HepG2 (cell line): ENCODE measurements around the gene EHD1. TPM values are rescaled to one million over a fixed set of nuclear protein-coding genes. Genes with fewer than 3 reads are reported as not detected.
A peak's percentile ranks its signal among the peaks of the same experiment; 100 is the strongest.

Experiments used
- ATAC-seq: fragments of 200-7000 bp; cut with Tn5 transposase; 3 replicates; pipeline ENCODE4 v1.9.1; 2020; ENCODE audit warnings: mild to moderate bottlenecking, moderate library complexity
- BruUV-seq: library from RNA; stranded (reverse); fragments of 400-500 nt; replicated peaks from 2 replicates; lab custom pipeline; 2021; lab: Mats Ljungman, UMichigan
- CTCF ChIA-PET: fragments of 300-600 bp; formaldehyde crosslinking; extraction: SDS; loops from one replicate; lab custom pipeline; 2021; ENCODE audit warnings: low total read pairs, inconsistent platforms, low intra/inter-chr PET ratio; lab: Yijun Ruan, JAX
- POLR2A ChIA-PET: fragments of 350-600 bp; sonication (Branson Sonifier 250); formaldehyde crosslinking; loops from one replicate; lab custom pipeline; 2020; ENCODE audit warnings: antibody characterized with exemption, inconsistent platforms; lab: Yijun Ruan, JAX
- DNase-seq: peaks from one replicate; pipeline ENCODE4 v3.0.0-alpha.2; 2015; ENCODE audit warnings: low spot score
- FAIRE-seq: peaks from 3 replicates; lab custom pipeline; 2011; peaks lifted over from hg19 to GRCh38; lab: Jason Lieb, UNC
- H2AFZ ChIP-seq: one replicate; pipeline ENCODE4 v1.6.1; 2011; ENCODE audit warnings: low read length, inconsistent platforms
- H3K27ac ChIP-seq: fragments of 300-600 bp; 3 replicates; pipeline ENCODE4 v1.8.0; 2011; ENCODE audit warnings: mixed run types, mild to moderate bottlenecking, mixed read lengths, low read length, inconsistent platforms; ENCODE audit not compliant: insufficient read depth; ENCODE audit errors: extremely low read length
- H3K27me3 ChIP-seq, 2 experiments: fragments of 200-600 bp in 1 of 2; 2 replicates in 1 of 2; 3 replicates in 1 of 2; pipeline versions ENCODE4 v1.6.0 to v1.8.0; 2011; ENCODE audit warnings: low read length in 2 of 2, mild to moderate bottlenecking in 2 of 2, moderate library complexity in 2 of 2, inconsistent platforms in 1 of 2; ENCODE audit not compliant: insufficient read depth in 2 of 2, control insufficient read depth in 1 of 2
- H3K36me3 ChIP-seq, 2 experiments: fragments of 200-600 bp in 1 of 2; replicated peaks in 1 of 2; 2 replicates in 1 of 2; 3 replicates in 1 of 2; pipeline versions ENCODE4 v1.5.1 to v1.8.0; 2011; ENCODE audit warnings: low read length in 2 of 2, inconsistent platforms in 1 of 2; ENCODE audit not compliant: insufficient read depth in 2 of 2, control insufficient read depth in 1 of 2
- H3K4me1 ChIP-seq: 2 replicates; pipeline ENCODE4 v1.5.1; 2012; ENCODE audit warnings: low read length, inconsistent platforms; ENCODE audit not compliant: insufficient read depth
- H3K4me2 ChIP-seq: 2 replicates; pipeline ENCODE4 v1.6.0; 2011; ENCODE audit warnings: low read depth, low read length, inconsistent platforms
- H3K4me3 ChIP-seq, 3 experiments: fragments of 200-600 bp in 1 of 3; sonication (generic), shearing (Covaris generic) in 1 of 3; replicated peaks in 1 of 3; 2 replicates each; pipeline ENCODE4 v1.5.1; 2011 to 2016; ENCODE audit warnings: low read length in 3 of 3, inconsistent platforms in 2 of 3, low read depth in 2 of 3, mild to moderate bottlenecking in 2 of 3, control low read depth in 1 of 3, mixed read lengths in 1 of 3; ENCODE audit not compliant: insufficient read depth in 1 of 3
- H3K79me2 ChIP-seq: one replicate; pipeline ENCODE4 v1.6.1; 2011; ENCODE audit warnings: low read length, inconsistent platforms; ENCODE audit not compliant: insufficient read depth
- H3K9ac ChIP-seq: 2 replicates; pipeline ENCODE4 v1.6.0; 2011; ENCODE audit warnings: mild to moderate bottlenecking, low read depth, low read length, inconsistent platforms; ENCODE audit not compliant: insufficient read depth
- H3K9me3 ChIP-seq: 2 replicates; pipeline ENCODE4 v1.5.1; 2012; ENCODE audit warnings: mild to moderate bottlenecking, low read length
- H4K20me1 ChIP-seq: 2 replicates; pipeline ENCODE4 v1.6.0; 2011; ENCODE audit warnings: inconsistent platforms, mild to moderate bottlenecking, low read length, moderate library complexity; ENCODE audit not compliant: insufficient read depth
- ATF5 ChIP-seq: sonication (generic); formaldehyde crosslinking; IDR thresholded peaks from 2 replicates; pipeline ENCODE4 v1.4.0; 2020; ENCODE audit warnings: mild to moderate bottlenecking, low read depth, missing genetic modification reagents
- BRCA1 ChIP-seq: sonication (generic); formaldehyde crosslinking; IDR thresholded peaks from 2 replicates; pipeline ENCODE4 v1.4.0; 2020; ENCODE audit warnings: missing genetic modification reagents
- ELK4 ChIP-seq: sonication (generic); formaldehyde crosslinking; IDR thresholded peaks from 2 replicates; pipeline ENCODE4 v1.9.0; 2021; ENCODE audit warnings: missing genetic modification reagents, borderline replicate concordance
- GMEB2 ChIP-seq: IDR thresholded peaks from 2 replicates; pipeline ENCODE4 v1.6.1; 2016; ENCODE audit warnings: missing biosample characterization, missing genetic modification reagents, low read depth
- ZBED4 ChIP-seq: sonication (generic); formaldehyde crosslinking; IDR thresholded peaks from 2 replicates; pipeline ENCODE4 v1.4.0; 2020; ENCODE audit warnings: missing genetic modification reagents, borderline replicate concordance
- ZBTB43 ChIP-seq: sonication (generic); formaldehyde crosslinking; conservative IDR thresholded peaks from 2 replicates; pipeline ENCODE4 v1.4.0; 2020; ENCODE audit warnings: missing genetic modification reagents
- ZFAT ChIP-seq: sonication (generic); formaldehyde crosslinking; conservative IDR thresholded peaks from 2 replicates; pipeline ENCODE4 v1.8.1; 2023; ENCODE audit warnings: missing genetic modification reagents, inconsistent platforms
- ZNF232 ChIP-seq: sonication (generic); formaldehyde crosslinking; IDR thresholded peaks from 2 replicates; pipeline ENCODE4 v1.4.0; 2020; ENCODE audit warnings: missing genetic modification reagents, borderline replicate concordance
- ZNF354B ChIP-seq: sonication (generic); formaldehyde crosslinking; IDR thresholded peaks from 2 replicates; pipeline ENCODE4 v1.8.0; 2022; ENCODE audit warnings: mild to moderate bottlenecking, missing genetic modification reagents
- ZNF382 ChIP-seq: sonication (generic); formaldehyde crosslinking; IDR thresholded peaks from 2 replicates; pipeline ENCODE4 v1.5.0; 2020; ENCODE audit warnings: missing genetic modification reagents, mild to moderate bottlenecking, borderline replicate concordance
- WGBS: methylation state at CpG from one replicate; pipeline ENCODE4 v1.1.6; 2017; ENCODE audit warnings: low lambda C conversion rate; 5-methylcytosine and 5-hydroxymethylcytosine counted together
- in situ Hi-C: cut with HindIII; loops from 2 replicates; pipeline ENCODE4 v1.10.0; 2017; ENCODE audit warnings: low pct_unique_long_range_greater_than_20kb; ENCODE audit not compliant: extremely low pct_ligation_motif_present
- intact Hi-C: fragments of 100-400 bp; cut with micrococcal nuclease; formaldehyde crosslinking; loops from one replicate; pipeline ENCODE4 v1.10.0; 2022; ENCODE audit not compliant: unreplicated experiment
- polyA plus RNA-seq, 8 experiments: library from polyadenylated mRNA; depleted of rRNA in 3 of 8; stranded (reverse) in 7 of 8; unstranded in 1 of 8; fragments of >200 nt; fragmentation: Illumina TruSeq in 4 of 8; extraction: Trizol in 4 of 8; gene quantifications; 2 replicates each; pipeline versions ENCODE4 v1.2.1 to v1.2.3, GENCODE V29; 2011 to 2016; ENCODE audit warnings: low read depth in 4 of 8, missing spikeins in 1 of 8, mixed read lengths in 1 of 8; ENCODE audit not compliant: insufficient read depth in 1 of 8
- total RNA-seq, 5 experiments: library from RNA; depleted of rRNA; stranded (reverse); fragments of >200 nt; fragmentation: Illumina TruSeq; extraction: Trizol; gene quantifications; 2 replicates each; pipeline ENCODE4 v1.2.3, GENCODE V29; 2016; ENCODE audit warnings: low read depth in 1 of 5

The EHD1 gene
- total and polyA plus RNA-seq, 2 of the 13 experiments (the other 11 are each of a cell fraction or from before 2014, with no cell fraction given): 23.6 to 26.6 TPM

GRCh38 chr11:64915376-64915887, 37.0 kb upstream of the EHD1 start:
- Histone ChIP-seq H4K20me1 (peaks cover 5% of the 10 kb centered on the region; the same call in 1 of the 2 replicates), H3K9me3 (no peaks in the 10 kb centered on the region), H3K27me3 (no peaks in the 10 kb centered on the region; a peak in 1 of 5 replicates), H3K36me3 (peaks cover 30 to 35% of the 10 kb centered on the region in 2 experiments; a peak in 4 of 5 replicates), H3K4me2 (peak overlapping the region; percentile 87), H2AFZ (no peak overlapping the region), H3K9ac (peak overlapping the region; percentile 90; the same call in 1 of the 2 replicates), H3K4me3 (peak overlapping the region; percentile 72 to 100 (median 93); a peak in 4 of 6 replicates), H3K4me1 (peaks cover 36% of the 10 kb centered on the region), H3K79me2 (peaks cover 15% of the 10 kb centered on the region), H3K27ac (no peak overlapping the region)
- no peak for FAIRE-seq
- POLR2A ChIA-PET: interaction anchor here (1.1 to 2.1 kb wide), 5 partner anchors 9 to 196 kb away, joined by 4 to 15 read pairs (median 5); partner anchors contain the start of genes BATF2, GPHA2, PPP2R5B and TM7SF2
- CTCF ChIA-PET: no interaction called here
- DNase-seq: no peak
- BruUV-seq: TSS peak; percentile 67
- in situ Hi-C loops (no loop called here), intact Hi-C loops (no loop called here)
- no peak for TF ChIP-seq ZBED4 (CRISPR knock-in tag)
- no peak for TF ChIP-seq ZNF382 (CRISPR knock-in tag)
- no peak for TF ChIP-seq ZBTB43 (CRISPR knock-in tag)
- no peak for TF ChIP-seq ATF5 (CRISPR knock-in tag)
- no peak for TF ChIP-seq ZNF232 (CRISPR knock-in tag)
- no peak for TF ChIP-seq ZFAT
- TF ChIP-seq GMEB2: no peak
- no peak for TF ChIP-seq ELK4 (CRISPR knock-in tag)
- no peak for TF ChIP-seq ZNF354B (CRISPR knock-in tag)
- TF ChIP-seq BRCA1: no peak
- no peak for ATAC-seq
- 83% methylated on average over 6 of the region's 7 CpGs for WGBS
